SU-DHL-6 (cell line): Measurements from ENCODE around the gene HYCC1.

ENCODE experiments used
- H2AFZ ChIP-seq: fragments of 200-600 bp; sonication (generic); 2 replicates; pipeline ENCODE4 v1.6.1; 2014; ENCODE audit warnings: low read depth, mild to moderate bottlenecking, moderate library complexity, mixed read lengths, antibody characterized with exemption, low read length; ENCODE audit not compliant: severe bottlenecking
- H3F3A ChIP-seq: fragments of 200-600 bp; shearing (Covaris generic); 2 replicates; pipeline ENCODE4 v1.6.0; 2016; ENCODE audit warnings: antibody characterized with exemption, mild to moderate bottlenecking; ENCODE audit not compliant: insufficient read depth
- H3K27ac ChIP-seq: fragments of 200-600 bp; sonication (generic); 2 replicates; pipeline ENCODE4 v1.5.1; 2016; ENCODE audit warnings: low read depth, mild to moderate bottlenecking, low read length, moderate library complexity, mixed read lengths
- H3K27me3 ChIP-seq: fragments of 200-600 bp; sonication (generic), shearing (Covaris generic); 2 replicates; pipeline ENCODE4 v1.6.0; 2014; ENCODE audit warnings: mild to moderate bottlenecking, low read length
- H3K36me3 ChIP-seq: fragments of 200-600 bp; sonication (generic); 2 replicates; pipeline ENCODE4 v1.6.1; 2014; ENCODE audit warnings: mild to moderate bottlenecking, low read length, mixed read lengths
- H3K4me2 ChIP-seq: fragments of 300-600, 200-600 bp; shearing (Covaris generic), sonication (generic); 2 replicates; pipeline ENCODE4 v1.6.0; 2014; ENCODE audit warnings: low read length, low read depth, mild to moderate bottlenecking; ENCODE audit not compliant: poor library complexity, severe bottlenecking
- H3K4me3 ChIP-seq: fragments of 200-600 bp; sonication (generic); 2 replicates; pipeline ENCODE4 v1.5.1; 2014; ENCODE audit warnings: antibody characterized with exemption, low read length, mild to moderate bottlenecking, mixed read lengths; ENCODE audit not compliant: insufficient read depth, poor library complexity, severe bottlenecking
- H3K79me2 ChIP-seq: fragments of 200-600 bp; sonication (generic); 2 replicates; pipeline ENCODE4 v1.6.1; 2014; ENCODE audit warnings: mild to moderate bottlenecking, low read length, moderate library complexity; ENCODE audit not compliant: insufficient read depth
- H3K9ac ChIP-seq: fragments of 200-600 bp; sonication (generic); 2 replicates; pipeline ENCODE4 v1.7.0; 2014; ENCODE audit warnings: mild to moderate bottlenecking, low read length
- H3K9me2 ChIP-seq: fragments of 200-600 bp; sonication (generic); replicated peaks from 2 replicates; pipeline ENCODE4 v1.6.1; 2014; ENCODE audit warnings: low read length; ENCODE audit not compliant: insufficient read depth
- H3K9me3 ChIP-seq: fragments of 200-600 bp; sonication (generic); 2 replicates; pipeline ENCODE4 v1.6.1; 2014; ENCODE audit warnings: low read length, mixed read lengths; ENCODE audit not compliant: insufficient read depth
- H4K20me1 ChIP-seq: fragments of 200-600 bp; sonication (generic); 2 replicates; pipeline ENCODE4 v1.6.1; 2014; ENCODE audit warnings: low read depth, mild to moderate bottlenecking, antibody characterized with exemption, low read length, moderate library complexity, mixed read lengths
- CTCF ChIP-seq: fragments of 200-600 bp; sonication (generic); IDR thresholded peaks from one replicate; pipeline ENCODE4 v1.5.1; 2017; ENCODE audit warnings: antibody characterized with exemption, mild to moderate bottlenecking, low read length, moderate library complexity; ENCODE audit not compliant: insufficient read depth, poor library complexity, severe bottlenecking
- EZH2phosphoT487 ChIP-seq: fragments of 200-600 bp; sonication (generic), shearing (Covaris generic); conservative IDR thresholded peaks from 2 replicates; pipeline ENCODE4 v1.6.1; 2018; ENCODE audit warnings: mild to moderate bottlenecking, antibody characterized with exemption, low read length, moderate library complexity, mixed read lengths

Gene HYCC1

GRCh38 chr7:23022258-23022769 lies 8.4 kb upstream of the HYCC1 start:
- no peaks in the 10 kb centered on the region for H3K9me3 ChIP-seq
- H3F3A ChIP-seq: no peaks in the 10 kb centered on the region
- no peaks in the 10 kb centered on the region for H3K27me3 ChIP-seq
- H3K4me2 ChIP-seq: no peak overlapping the region
- H3K79me2 ChIP-seq: no peaks in the 10 kb centered on the region
- H3K36me3 ChIP-seq: no peaks in the 10 kb centered on the region
- no peak for TF ChIP-seq CTCF
- no peak for TF ChIP-seq EZH2phosphoT487
- no peaks in the 10 kb centered on the region for H4K20me1 ChIP-seq
- no peak overlapping the region for H3K4me3 ChIP-seq
- H3K27ac ChIP-seq: no peak overlapping the region
- H2AFZ ChIP-seq: no peak overlapping the region
- H3K9me2 ChIP-seq: no peaks in the 10 kb centered on the region
- no peak overlapping the region for H3K9ac ChIP-seq

GRCh38 chr7:23021596-23021995 lies 7.7 kb upstream of the HYCC1 start:
- Histone ChIP-seq H3K9me2 (no peaks in the 10 kb centered on the region), H3K79me2 (no peaks in the 10 kb centered on the region), H3K27me3 (no peaks in the 10 kb centered on the region), H3K36me3 (no peaks in the 10 kb centered on the region), H3F3A (peaks cover 3% of the 10 kb centered on the region; the same call in 1 of the 2 replicates), H3K4me2 (no peak overlapping the region), H4K20me1 (no peaks in the 10 kb centered on the region), H3K9me3 (no peaks in the 10 kb centered on the region), H2AFZ (no peak overlapping the region), H3K4me3 (no peak overlapping the region), H3K9ac (no peak overlapping the region), H3K27ac (no peak overlapping the region)
- TF ChIP-seq EZH2phosphoT487 (no peak), CTCF (no peak)

GRCh38 chr7:23020742-23021401 lies 6.9 kb upstream of the HYCC1 start:
- H3K9ac ChIP-seq: no peak overlapping the region
- no peak overlapping the region for H3K4me2 ChIP-seq

More at GRCh38 chr7:23020742-23021401, 6.9 kb upstream of the HYCC1 start:
- Histone ChIP-seq H3K4me3 (no peak overlapping the region), H3K9me3 (no peaks in the 10 kb centered on the region), H3K27me3 (no peaks in the 10 kb centered on the region), H3K79me2 (no peaks in the 10 kb centered on the region), H4K20me1 (no peaks in the 10 kb centered on the region), H3K9me2 (no peaks in the 10 kb centered on the region), H3K27ac (no peak overlapping the region), H2AFZ (no peak overlapping the region), H3K36me3 (no peaks in the 10 kb centered on the region), H3F3A (peaks cover 7% of the 10 kb centered on the region; the same call in 1 of the 2 replicates)
- TF ChIP-seq CTCF (no peak), EZH2phosphoT487 (no peak)
